ENCODE results near the gene PDILT.
"Not testable (repeated sequence)": the region's sequence is repeated elsewhere in the genome, so short reads cannot be mapped to it uniquely, and the experiment has no call there.

- TF ChIP-seq CTCF (IDR thresholded peaks at IDR 0.05 in 2 of 3, conservative IDR thresholded peaks at IDR 0.05 in 1 of 3; ENCODE audit: insufficient read depth in 2 of 3, low read depth in 1 of 3, low read length in 3 of 3); NFRKB (IDR thresholded peaks at IDR 0.05; ENCODE audit: low read depth): not testable (repeated sequence)
Measured at GRCh38 chr16:20441859-20442258, 37.3 kb upstream of the PDILT start.
